Left lung (tissue), 10 donors: ENCODE results near the gene ZNF319. TPM values are rescaled to one million over a fixed set of nuclear protein-coding genes. Genes with fewer than 3 reads are reported as not detected.

ENCODE experiments used
- ATAC-seq: fragments of 200-7000 bp; cut with Tn5 transposase; one replicate; pipeline ENCODE4 v1.9.1; 2020; ENCODE audit warnings: moderate library complexity
- DNase-seq, 4 donors: peaks; one replicate each; pipeline ENCODE4 v3.0.0-alpha.2; 2013 to 2020
- H3K27ac ChIP-seq, 2 donors: fragments of 200-600 bp; sonication (generic) in 1 of 2; one replicate each; pipeline versions ENCODE4 v1.5.0 to v1.8.0; 2020 to 2021
- H3K27me3 ChIP-seq, 2 donors: fragments of 200-600 bp; sonication (generic) in 1 of 2; one replicate each; pipeline versions ENCODE4 v1.5.0 to v1.8.0; 2020 to 2021
- H3K36me3 ChIP-seq, 2 donors: fragments of 200-600 bp; sonication (generic) in 1 of 2; one replicate each; pipeline versions ENCODE4 v1.5.0 to v1.8.0; 2020 to 2021
- H3K4me1 ChIP-seq, 2 donors: fragments of 200-600 bp; one replicate each; pipeline ENCODE4 v1.8.0; 2021
- H3K4me3 ChIP-seq, 2 donors: fragments of 200-600 bp; sonication (generic) in 1 of 2; one replicate each; pipeline versions ENCODE4 v1.5.0 to v1.8.0; 2020 to 2021; ENCODE audit warnings: mild to moderate bottlenecking in 1 of 2
- H3K9me3 ChIP-seq, 2 donors: fragments of 200-600 bp; sonication (generic) in 1 of 2; one replicate each; pipeline versions ENCODE4 v1.5.0 to v1.8.0; 2020 to 2021
- intact Hi-C, 2 donors: fragments of 100-400 bp; cut with DNase I; formaldehyde crosslinking; loops; one replicate each; pipeline versions ENCODE4 v1.11.2 to v1.14.2; 2022
- polyA plus RNA-seq, 6 donors: library from polyadenylated mRNA; unstranded; fragments of 120-200 nt; gene quantifications; one replicate each; pipeline ENCODE4 v1.2.1, GENCODE V29; 2013; ENCODE audit not compliant: insufficient read length in 6 of 6
- total RNA-seq, 2 donors: library from RNA; stranded (reverse); fragmentation: NEBNext Ultra II Directional; extraction: Animal tissue kit (Norgen Biotek cat#: 25700); gene quantifications; one replicate each; pipeline ENCODE4 v1.2.1, GENCODE V29; 2021
- TF ChIP-seq, protein P1 (sequence below), 2 donors: fragments of 200-600 bp; sonication (generic) in 1 of 2; IDR thresholded peaks; one replicate each; pipeline versions ENCODE4 v1.5.0 to v1.8.0; 2021; ENCODE audit warnings: antibody characterized with exemption in 2 of 2
- donor health status: DM: no; HTN: yes; CAD: no.
- donor health status: DM: no; HTN: no; CAD: no.

The ZNF319 gene
- total and polyA plus RNA-seq, 8 donors, result 7.8 to 12.0 (median 10.7) TPM

DNA sequence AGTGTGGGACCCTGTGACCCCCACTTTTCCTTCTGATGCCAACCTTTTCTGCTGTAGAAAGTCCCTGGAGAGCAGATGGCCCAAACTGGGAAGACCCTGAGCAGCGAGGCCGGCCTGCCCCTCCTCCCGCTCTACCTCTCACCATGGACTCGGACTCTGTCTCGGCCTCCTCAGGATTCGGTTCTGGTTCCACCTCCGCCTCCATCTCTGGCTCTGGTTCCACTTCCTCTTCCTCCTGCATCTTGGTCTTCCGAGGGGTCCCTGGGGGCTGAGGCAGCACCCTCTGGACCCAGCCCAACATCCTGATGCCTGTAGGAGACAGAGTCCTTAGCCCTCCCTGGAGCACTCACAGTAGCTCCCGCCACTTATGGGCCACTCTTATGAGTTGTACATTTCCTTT lies 33.5 kb downstream of the ZNF319 start:
- peak in 1 of 4 donors; percentile 15 for DNase-seq
- ATAC-seq, result no peak
- H3K4me1 ChIP-seq, result no peaks in the 10 kb centered on the region
- intact Hi-C loops, result no loop called here
- no peak overlapping the region for H3K4me3 ChIP-seq
- H3K36me3 ChIP-seq, result no peaks in the 10 kb centered on the region
- H3K27me3 ChIP-seq, result no peaks in the 10 kb centered on the region
- no peaks in the 10 kb centered on the region for H3K9me3 ChIP-seq
- TF ChIP-seq, protein P1, sequence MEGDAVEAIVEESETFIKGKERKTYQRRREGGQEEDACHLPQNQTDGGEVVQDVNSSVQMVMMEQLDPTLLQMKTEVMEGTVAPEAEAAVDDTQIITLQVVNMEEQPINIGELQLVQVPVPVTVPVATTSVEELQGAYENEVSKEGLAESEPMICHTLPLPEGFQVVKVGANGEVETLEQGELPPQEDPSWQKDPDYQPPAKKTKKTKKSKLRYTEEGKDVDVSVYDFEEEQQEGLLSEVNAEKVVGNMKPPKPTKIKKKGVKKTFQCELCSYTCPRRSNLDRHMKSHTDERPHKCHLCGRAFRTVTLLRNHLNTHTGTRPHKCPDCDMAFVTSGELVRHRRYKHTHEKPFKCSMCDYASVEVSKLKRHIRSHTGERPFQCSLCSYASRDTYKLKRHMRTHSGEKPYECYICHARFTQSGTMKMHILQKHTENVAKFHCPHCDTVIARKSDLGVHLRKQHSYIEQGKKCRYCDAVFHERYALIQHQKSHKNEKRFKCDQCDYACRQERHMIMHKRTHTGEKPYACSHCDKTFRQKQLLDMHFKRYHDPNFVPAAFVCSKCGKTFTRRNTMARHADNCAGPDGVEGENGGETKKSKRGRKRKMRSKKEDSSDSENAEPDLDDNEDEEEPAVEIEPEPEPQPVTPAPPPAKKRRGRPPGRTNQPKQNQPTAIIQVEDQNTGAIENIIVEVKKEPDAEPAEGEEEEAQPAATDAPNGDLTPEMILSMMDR (IDR thresholded peaks at IDR 0.05), result no peak
- no peak overlapping the region for H3K27ac ChIP-seq

GRCh38 chr16:57966204-57966771 lies 34.2 kb downstream of the ZNF319 start:
- H3K27ac ChIP-seq, result no peak overlapping the region
- ATAC-seq, result no peak
- intact Hi-C loops, result no loop called here

DNA sequence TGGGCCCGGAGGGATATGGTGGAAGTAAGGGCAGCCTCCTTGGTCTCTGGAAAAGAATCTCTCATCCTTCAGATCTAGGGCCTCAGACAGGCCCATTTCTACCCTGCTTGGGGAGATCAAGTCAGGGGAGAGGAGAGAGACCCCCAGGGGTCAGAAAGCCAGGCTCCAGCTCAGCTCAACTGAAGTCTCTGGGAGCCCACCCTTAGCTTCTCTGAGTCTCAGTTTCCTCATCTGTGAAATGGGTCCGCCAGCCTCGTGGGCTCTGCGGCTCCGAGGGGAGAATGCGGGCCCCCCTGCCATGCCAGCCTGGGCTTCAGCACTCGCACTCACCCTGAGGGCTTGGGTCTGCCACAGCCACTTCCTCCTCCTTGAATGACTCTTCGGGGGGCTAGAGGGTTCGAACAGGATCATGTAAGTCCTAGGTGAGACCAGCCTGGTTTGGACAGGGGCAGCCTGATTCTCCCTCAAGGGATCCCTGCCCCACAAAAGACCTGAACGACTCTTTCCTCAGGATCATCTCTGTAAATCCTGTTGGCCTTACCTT lies 36.2 kb downstream of the ZNF319 start:
- DNase-seq (peak in 1 of 4 donors; percentile 43), ATAC-seq (no peak)
- Histone ChIP-seq H3K4me1 (no peaks in the 10 kb centered on the region), H3K27me3 (no peaks in the 10 kb centered on the region), H3K9me3 (no peaks in the 10 kb centered on the region), H3K27ac (no peak overlapping the region), H3K4me3 (no peak overlapping the region), H3K36me3 (no peaks in the 10 kb centered on the region)
- intact Hi-C loops, result no loop called here
- TF ChIP-seq, protein P1 (IDR thresholded peaks at IDR 0.05), result no peak

More at GRCh38 chr16:57966204-57966771, 34.2 kb downstream of the ZNF319 start:
- Histone ChIP-seq H3K27me3 (no peaks in the 10 kb centered on the region), H3K9me3 (no peaks in the 10 kb centered on the region), H3K4me1 (no peaks in the 10 kb centered on the region), H3K36me3 (no peaks in the 10 kb centered on the region), H3K4me3 (no peak overlapping the region)
- TF ChIP-seq, protein P1 (IDR thresholded peaks at IDR 0.05), result no peak
- no peak for DNase-seq

- no peaks in the 10 kb centered on the region for H3K36me3 ChIP-seq
- TF ChIP-seq, protein P1 (IDR thresholded peaks at IDR 0.05), result no peak
- intact Hi-C loops, result no loop called here
- H3K4me1 ChIP-seq, result no peaks in the 10 kb centered on the region
- no peak overlapping the region for H3K4me3 ChIP-seq
- peak in 1 of 4 donors; percentile 61 for DNase-seq
- no peaks in the 10 kb centered on the region for H3K9me3 ChIP-seq
- H3K27ac ChIP-seq, result no peak overlapping the region
- no peak for ATAC-seq
- no peaks in the 10 kb centered on the region for H3K27me3 ChIP-seq
These were observed 37.7 kb downstream of the ZNF319 start for GRCh38 chr16:57962756-57963155.

DNA sequence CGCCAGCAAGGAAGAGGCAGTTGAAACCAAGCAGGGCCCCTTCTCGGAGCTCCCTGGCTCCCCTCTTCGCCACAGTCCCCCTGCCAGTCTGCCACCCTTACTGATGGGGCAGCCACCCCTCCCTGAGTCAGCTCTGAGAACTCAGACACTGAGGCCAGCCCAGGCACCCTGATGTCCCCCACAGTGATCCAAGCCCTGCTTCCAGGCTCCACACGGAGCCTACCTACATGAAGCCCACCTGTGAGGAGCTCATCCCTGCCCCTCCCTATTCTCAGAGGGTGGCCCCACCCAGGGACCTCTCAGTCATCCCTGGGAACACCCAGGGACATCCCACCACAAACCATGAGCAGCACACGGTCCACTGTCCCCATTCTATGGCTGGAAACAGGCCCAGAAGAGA lies 38.4 kb downstream of the ZNF319 start:
- intact Hi-C loops, result no loop called here
- TF ChIP-seq, protein P1 (IDR thresholded peaks at IDR 0.05), result no peak
- H3K27ac ChIP-seq, result no peak overlapping the region
- H3K4me3 ChIP-seq, result no peak overlapping the region
- no peak for ATAC-seq
- H3K36me3 ChIP-seq, result no peaks in the 10 kb centered on the region
- H3K27me3 ChIP-seq, result no peaks in the 10 kb centered on the region
- no peaks in the 10 kb centered on the region for H3K9me3 ChIP-seq
- DNase-seq, result peak in 1 of 4 donors; percentile 34
- no peaks in the 10 kb centered on the region for H3K4me1 ChIP-seq
